ENCODE data around the gene ZNF121.
"Not testable (repeated sequence)": the region's sequence is repeated elsewhere in the genome, so short reads cannot be mapped to it uniquely, and the experiment has no call there.

The ZNF121 gene

GRCh38 chr19:9584073-9584833 is at the start of gene ZNF121:
ZNF121 (minus strand) TSS chr19:9584504; CDS start chr19:9568097, 16,407 bp downstream.
- Mint-ChIP-seq H3K4me1 (ENCODE audit: low read depth) (peaks cover 42% of the 10 kb centered on the region), H3K9me3 (peaks cover 20% of the 10 kb centered on the region), H3K27me3 (peaks cover 3% of the 10 kb centered on the region), H3K27ac (peak within 1 kb of the TSS; percentile 96), H3K4me3 (peak within 1 kb of the TSS; percentile 93), H3K36me3 (ENCODE audit: low read depth) (peaks cover 49% of the 10 kb centered on the region)
- DNase-seq: peak; percentile 92

- Mint-ChIP-seq H3K4me3 (no peak overlapping the region), H3K27ac (no peak overlapping the region), H3K4me1 (ENCODE audit: low read depth) (peaks cover 6% of the 10 kb centered on the region), H3K27me3 (no peaks in the 10 kb centered on the region), H3K36me3 (ENCODE audit: low read depth) (peaks cover 26% of the 10 kb centered on the region), H3K9me3 (no peaks in the 10 kb centered on the region)
- no peak for DNase-seq
These were observed 43.6 kb upstream of the ZNF121 start for GRCh38 chr19:9627856-9628255.

GRCh38 chr19:9622531-9622930 is 38.2 kb upstream of the ZNF121 start:
- peak overlapping the region; percentile 47 for H3K4me3 Mint-ChIP-seq
- H3K36me3 Mint-ChIP-seq (ENCODE audit: low read depth): peaks cover 43% of the 10 kb centered on the region
- H3K27ac Mint-ChIP-seq: peak overlapping the region; percentile 2
- no peaks in the 10 kb centered on the region for H3K27me3 Mint-ChIP-seq
- H3K9me3 Mint-ChIP-seq: peaks cover 4% of the 10 kb centered on the region
- no peak for DNase-seq
- peaks cover 25% of the 10 kb centered on the region for H3K4me1 Mint-ChIP-seq (ENCODE audit: low read depth)

GRCh38 chr19:9621156-9622037 is 37.1 kb upstream of the ZNF121 start, which contains the start of gene ZNF561:
ZNF561 (minus strand) TSS chr19:9621232; CDS start chr19:9619456, 1,776 bp downstream.
- H3K9me3 Mint-ChIP-seq: peaks cover 4% of the 10 kb centered on the region

GRCh38 chr19:9620842-9621155 is 36.5 kb upstream of the ZNF121 start:
- peaks cover 56% of the 10 kb centered on the region for H3K36me3 Mint-ChIP-seq (ENCODE audit: low read depth)
- peaks cover 5% of the 10 kb centered on the region for H3K9me3 Mint-ChIP-seq
- H3K27me3 Mint-ChIP-seq: no peaks in the 10 kb centered on the region
- H3K27ac Mint-ChIP-seq: peak overlapping the region; percentile 100
- peak overlapping the region; percentile 98 for H3K4me3 Mint-ChIP-seq
- DNase-seq: no peak
- peaks cover 26% of the 10 kb centered on the region for H3K4me1 Mint-ChIP-seq (ENCODE audit: low read depth)

More at GRCh38 chr19:9621156-9622037, 37.1 kb upstream of the ZNF121 start, which contains the start of gene ZNF561:
- peaks cover 50% of the 10 kb centered on the region for H3K36me3 Mint-ChIP-seq (ENCODE audit: low read depth)
- DNase-seq: peak; percentile 92
- H3K4me3 Mint-ChIP-seq: peak within 1 kb of the TSS; percentile 98
- H3K27ac Mint-ChIP-seq: peak within 1 kb of the TSS; percentile 100
- H3K27me3 Mint-ChIP-seq: no peaks in the 10 kb centered on the region
- peaks cover 25% of the 10 kb centered on the region for H3K4me1 Mint-ChIP-seq (ENCODE audit: low read depth)

- no peak for DNase-seq
- Mint-ChIP-seq H3K27ac (no peak overlapping the region), H3K27me3 (no peaks in the 10 kb centered on the region), H3K4me1 (ENCODE audit: low read depth) (peaks cover 14% of the 10 kb centered on the region), H3K36me3 (ENCODE audit: low read depth) (peaks cover 89% of the 10 kb centered on the region), H3K4me3 (no peak overlapping the region), H3K9me3 (peaks cover 21% of the 10 kb centered on the region)
These were observed 31.5 kb upstream of the ZNF121 start for GRCh38 chr19:9615844-9616243.

GRCh38 chr19:9610484-9611113 is 26.3 kb upstream of the ZNF121 start:
- Mint-ChIP-seq H3K27me3 (no peaks in the 10 kb centered on the region), H3K4me3 (no peak overlapping the region), H3K9me3 (peaks cover 49% of the 10 kb centered on the region), H3K27ac (no peak overlapping the region), H3K4me1 (ENCODE audit: low read depth) (peaks cover 1% of the 10 kb centered on the region), H3K36me3 (ENCODE audit: low read depth) (peaks cover 90% of the 10 kb centered on the region)
- DNase-seq: no peak

GRCh38 chr19:9608912-9609311 is 24.6 kb upstream of the ZNF121 start:
- Mint-ChIP-seq H3K4me1 (ENCODE audit: low read depth) (no peaks in the 10 kb centered on the region), H3K27me3 (no peaks in the 10 kb centered on the region), H3K9me3 (peaks cover 47% of the 10 kb centered on the region), H3K36me3 (ENCODE audit: low read depth) (peaks cover 80% of the 10 kb centered on the region), H3K27ac (no peak overlapping the region), H3K4me3 (no peak overlapping the region)
- DNase-seq: no peak

- Mint-ChIP-seq H3K36me3 (ENCODE audit: low read depth) (peaks cover 10% of the 10 kb centered on the region), H3K4me1 (ENCODE audit: low read depth) (peaks cover 10% of the 10 kb centered on the region), H3K27me3 (peaks cover 11% of the 10 kb centered on the region), H3K9me3 (peaks cover 15% of the 10 kb centered on the region), H3K27ac (peak overlapping the region; percentile 89), H3K4me3 (no peak overlapping the region)
- no peak for DNase-seq
These were observed 12.7 kb upstream of the ZNF121 start for GRCh38 chr19:9597027-9597426.

- DNase-seq: peak; percentile 78
- H3K36me3 Mint-ChIP-seq (ENCODE audit: low read depth): peaks cover 24% of the 10 kb centered on the region
- H3K9me3 Mint-ChIP-seq: peaks cover 5% of the 10 kb centered on the region
- peaks cover 12% of the 10 kb centered on the region for H3K27me3 Mint-ChIP-seq
- peaks cover 22% of the 10 kb centered on the region for H3K4me1 Mint-ChIP-seq (ENCODE audit: low read depth)
- no peak overlapping the region for H3K4me3 Mint-ChIP-seq
- H3K27ac Mint-ChIP-seq: no peak overlapping the region
These were observed 2.5 kb upstream of the ZNF121 start for GRCh38 chr19:9586764-9587163.

GRCh38 chr19:9582081-9582725 is 2.1 kb downstream of the ZNF121 start:
- H3K27ac Mint-ChIP-seq: peak overlapping the region; percentile 89
- H3K27me3 Mint-ChIP-seq, DNase-seq: not testable (repeated sequence)
- H3K4me3 Mint-ChIP-seq: peak overlapping the region; percentile 79
- H3K9me3 Mint-ChIP-seq: peaks cover 26% of the 10 kb centered on the region
- peaks cover 54% of the 10 kb centered on the region for H3K4me1 Mint-ChIP-seq (ENCODE audit: low read depth)
- H3K36me3 Mint-ChIP-seq (ENCODE audit: low read depth): peaks cover 69% of the 10 kb centered on the region

GRCh38 chr19:9580728-9581127 is 3.6 kb downstream of the ZNF121 start:
- peak overlapping the region; percentile 79 for H3K27ac Mint-ChIP-seq
- no peaks in the 10 kb centered on the region for H3K27me3 Mint-ChIP-seq
- peaks cover 55% of the 10 kb centered on the region for H3K4me1 Mint-ChIP-seq (ENCODE audit: low read depth)
- H3K36me3 Mint-ChIP-seq (ENCODE audit: low read depth): peaks cover 84% of the 10 kb centered on the region
- peak overlapping the region; percentile 64 for H3K4me3 Mint-ChIP-seq
- H3K9me3 Mint-ChIP-seq: peaks cover 36% of the 10 kb centered on the region
- DNase-seq: no peak

- no peak overlapping the region for H3K4me3 Mint-ChIP-seq
- H3K9me3 Mint-ChIP-seq: peaks cover 59% of the 10 kb centered on the region
- H3K27ac Mint-ChIP-seq: no peak overlapping the region
- H3K4me1 Mint-ChIP-seq (ENCODE audit: low read depth): peaks cover 11% of the 10 kb centered on the region
- H3K36me3 Mint-ChIP-seq (ENCODE audit: low read depth): peaks cover 99% of the 10 kb centered on the region
- no peaks in the 10 kb centered on the region for H3K27me3 Mint-ChIP-seq
- no peak for DNase-seq
These were observed 14.0 kb downstream of the ZNF121 start for GRCh38 chr19:9570255-9570654.

GRCh38 chr19:9566729-9567128 is 17.6 kb downstream of the ZNF121 start:
- H3K9me3 Mint-ChIP-seq: peaks cover 60% of the 10 kb centered on the region

More at GRCh38 chr19:9566729-9567128, 17.6 kb downstream of the ZNF121 start:
- Mint-ChIP-seq H3K4me1 (ENCODE audit: low read depth) (no peaks in the 10 kb centered on the region), H3K36me3 (ENCODE audit: low read depth) (peaks cover 98% of the 10 kb centered on the region), H3K27me3 (no peaks in the 10 kb centered on the region), H3K4me3 (no peak overlapping the region), H3K27ac (no peak overlapping the region)
- no peak for DNase-seq

All from activated T-cell treated with anti-CD3 and anti-CD28 coated beads, Interleukin-2, amount 50 U/mL, for 24 hours (primary cell).